ENCODE measurements around the gene UBE2QL1. TPM values are rescaled to one million over a fixed set of nuclear protein-coding genes. Genes with fewer than 3 reads are reported as not detected.

UBE2QL1 gene
- total RNA-seq, 4 donors from 2014 or later: 0.37 to 0.96 (median 0.64) TPM; not detected in 1

DNA sequence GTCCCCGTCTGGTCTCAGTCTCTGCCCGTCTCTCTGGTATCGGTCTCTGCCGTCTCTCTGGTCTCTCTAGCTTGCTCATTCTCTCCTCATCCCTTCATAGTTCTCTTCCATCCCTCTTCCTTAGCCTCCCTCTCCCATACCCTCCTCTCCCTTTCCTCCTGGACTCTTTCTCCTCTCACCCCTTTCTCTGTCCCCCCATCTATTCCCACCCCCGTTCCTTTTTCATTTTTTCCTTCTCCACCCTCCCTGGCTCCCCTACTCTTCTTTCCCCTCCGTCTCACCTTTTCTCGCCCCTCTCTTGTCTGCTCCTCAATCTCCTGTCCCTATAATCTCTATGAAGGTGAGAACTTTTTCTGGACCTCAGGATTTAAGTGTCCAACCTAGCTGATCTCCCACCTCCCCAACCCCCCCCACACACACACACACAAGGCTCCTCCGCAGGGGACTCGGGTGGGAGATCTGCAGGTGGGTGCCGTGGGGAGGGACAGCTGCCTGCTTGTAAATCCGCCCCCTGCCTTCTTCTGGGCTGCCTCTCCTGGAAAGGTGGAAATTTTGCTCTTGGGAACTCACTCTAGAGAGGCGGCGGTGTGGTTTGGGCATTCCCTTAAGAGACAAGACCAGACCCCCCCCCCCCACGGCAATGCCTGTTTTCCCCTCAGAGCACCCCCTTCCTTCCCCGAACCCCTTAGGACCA, 953 bp downstream of the UBE2QL1 start:
- Histone ChIP-seq H3K4me1 (peaks cover 0 to 7% (median 2%) of the 10 kb centered on the region in 4 donors), H3K27me3 (peaks cover 45% of the 10 kb centered on the region), H3K27ac (peak overlapping the region in 1 of 4 donors; percentile 58), H3K9me3 (no peaks in the 10 kb centered on the region), H3K36me3 (no peaks in the 10 kb centered on the region), H3K4me3 (peak overlapping the region in 3 of 4 donors; percentile 38 to 45 (median 38))
- no peak for DNase-seq
- in situ Hi-C loops (cut with MboI; ENCODE audit: low pct_ligation_motif_present in 1 of 4, low pct_unique_long_range_greater_than_20kb in 1 of 4, low sequenced_read_pairs in 3 of 4): no loop called here
- intact Hi-C loops (cut with DNase I; ENCODE audit: low total_unique reads): loop anchor here (10.0 kb wide), 1 partner anchor 125 kb away; no protein-coding TSS in a partner anchor
- WGBS, 2 donors (ENCODE audit: low coverage in 1 of 2): 20 to 22% methylated on average over 7 to 15 of the region's 15 CpGs
- TF ChIP-seq EP300 (IDR thresholded peaks at IDR 0.05; ENCODE audit: low read depth) (no peak), POLR2AphosphoS5 (IDR thresholded peaks at IDR 0.05) (no peak)
- TF ChIP-seq, protein P1, sequence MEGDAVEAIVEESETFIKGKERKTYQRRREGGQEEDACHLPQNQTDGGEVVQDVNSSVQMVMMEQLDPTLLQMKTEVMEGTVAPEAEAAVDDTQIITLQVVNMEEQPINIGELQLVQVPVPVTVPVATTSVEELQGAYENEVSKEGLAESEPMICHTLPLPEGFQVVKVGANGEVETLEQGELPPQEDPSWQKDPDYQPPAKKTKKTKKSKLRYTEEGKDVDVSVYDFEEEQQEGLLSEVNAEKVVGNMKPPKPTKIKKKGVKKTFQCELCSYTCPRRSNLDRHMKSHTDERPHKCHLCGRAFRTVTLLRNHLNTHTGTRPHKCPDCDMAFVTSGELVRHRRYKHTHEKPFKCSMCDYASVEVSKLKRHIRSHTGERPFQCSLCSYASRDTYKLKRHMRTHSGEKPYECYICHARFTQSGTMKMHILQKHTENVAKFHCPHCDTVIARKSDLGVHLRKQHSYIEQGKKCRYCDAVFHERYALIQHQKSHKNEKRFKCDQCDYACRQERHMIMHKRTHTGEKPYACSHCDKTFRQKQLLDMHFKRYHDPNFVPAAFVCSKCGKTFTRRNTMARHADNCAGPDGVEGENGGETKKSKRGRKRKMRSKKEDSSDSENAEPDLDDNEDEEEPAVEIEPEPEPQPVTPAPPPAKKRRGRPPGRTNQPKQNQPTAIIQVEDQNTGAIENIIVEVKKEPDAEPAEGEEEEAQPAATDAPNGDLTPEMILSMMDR (IDR thresholded peaks at IDR 0.05): no peak

DNA sequence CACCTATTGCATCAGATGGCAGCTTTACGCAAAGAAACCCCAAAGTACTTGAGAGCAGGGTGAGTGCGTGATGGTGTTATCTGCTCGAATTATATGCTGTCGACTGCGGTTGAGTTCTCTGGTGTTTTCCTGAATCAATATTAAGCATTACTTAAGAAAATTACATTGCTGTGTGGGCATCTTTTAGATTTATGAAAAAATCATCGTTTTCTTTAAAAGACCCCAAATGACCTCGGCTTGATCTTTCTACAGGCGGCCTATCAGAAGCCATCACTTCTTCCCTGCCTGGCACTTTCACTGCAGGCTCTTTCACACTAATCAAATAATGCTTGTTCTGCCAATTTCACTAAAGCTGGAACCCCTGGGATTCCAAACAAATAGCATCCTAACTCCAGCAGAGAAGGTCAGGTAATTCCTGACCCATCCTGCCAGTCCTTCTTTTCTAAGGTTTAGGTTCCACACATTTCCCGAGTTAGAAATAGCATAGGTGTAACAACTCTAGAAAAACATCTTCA, 1.7 kb downstream of the UBE2QL1 start:
- peaks cover 0 to 7% (median 2%) of the 10 kb centered on the region in 4 donors for H3K4me1 ChIP-seq
- H3K9me3 ChIP-seq: no peaks in the 10 kb centered on the region
- H3K4me3 ChIP-seq: peak overlapping the region in 1 of 4 donors; percentile 45
- WGBS, 2 donors (ENCODE audit: low coverage in 1 of 2): 43 to 50% methylated on average over 6 to 9 of the region's 9 CpGs
- H3K27ac ChIP-seq: peak overlapping the region in 1 of 4 donors; percentile 58
- DNase-seq: no peak
- intact Hi-C loops (cut with DNase I; ENCODE audit: low total_unique reads): loop anchor here (10.0 kb wide), 1 partner anchor 124 kb away; no protein-coding TSS in a partner anchor
- in situ Hi-C loops (cut with MboI; ENCODE audit: low pct_ligation_motif_present in 1 of 4, low pct_unique_long_range_greater_than_20kb in 1 of 4, low sequenced_read_pairs in 3 of 4): no loop called here
- no peak for TF ChIP-seq POLR2AphosphoS5 (IDR thresholded peaks at IDR 0.05)
- peaks cover 45% of the 10 kb centered on the region for H3K27me3 ChIP-seq
- H3K36me3 ChIP-seq: no peaks in the 10 kb centered on the region

DNA sequence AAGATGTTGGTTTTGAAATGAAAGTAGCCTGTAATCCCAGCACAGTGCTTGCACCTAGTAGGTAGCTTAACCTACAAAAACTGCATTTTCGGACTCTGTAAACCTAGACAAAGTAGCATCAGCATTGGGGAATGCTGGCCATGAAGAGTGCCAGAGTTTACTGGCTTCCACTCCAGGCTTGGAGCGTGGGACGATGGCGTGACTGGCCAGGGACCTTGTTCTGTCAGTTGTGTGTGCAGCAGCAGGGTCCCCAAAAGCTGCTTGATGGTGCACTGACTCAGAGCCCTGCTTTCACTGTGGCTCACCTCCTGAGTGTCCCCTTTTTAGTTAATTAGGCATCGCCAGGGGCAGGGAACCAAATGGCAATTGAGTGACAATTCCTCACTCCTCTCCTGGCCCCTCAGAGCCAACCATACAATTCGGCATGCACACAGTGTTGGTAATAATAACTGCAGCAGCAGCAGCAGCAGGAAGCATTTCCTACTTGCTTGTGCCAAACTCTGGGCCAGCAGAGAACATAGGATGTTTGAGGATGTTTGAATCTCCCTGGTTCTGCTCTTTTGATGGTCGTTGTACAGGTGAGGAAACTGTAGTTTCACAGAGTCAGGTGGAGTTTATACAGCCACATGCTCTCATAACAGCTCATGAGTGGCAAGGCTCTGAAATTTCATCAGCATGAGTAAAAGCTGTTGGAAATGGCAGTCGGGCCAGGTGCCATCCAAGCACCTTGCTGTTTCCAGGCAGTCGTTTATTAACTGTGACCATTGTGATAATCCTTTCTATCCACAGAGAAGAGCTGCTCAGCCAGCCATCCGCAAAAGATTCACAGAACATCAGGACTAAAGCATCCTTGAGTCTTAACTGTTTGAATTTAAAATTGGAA, 4.2 kb downstream of the UBE2QL1 start:
- 64 to 80% methylated on average over 5 to 10 of the region's 10 CpGs for WGBS, 2 donors (ENCODE audit: low coverage in 1 of 2)
- Histone ChIP-seq H3K4me3 (no peak overlapping the region), H3K27me3 (peaks cover 45% of the 10 kb centered on the region), H3K27ac (peak overlapping the region in 2 of 4 donors; percentile 11 to 17), H3K9me3 (no peaks in the 10 kb centered on the region), H3K36me3 (no peaks in the 10 kb centered on the region), H3K4me1 (peaks cover 0 to 7% (median 2%) of the 10 kb centered on the region in 4 donors)
- in situ Hi-C loops (cut with MboI; ENCODE audit: low pct_ligation_motif_present in 1 of 4, low pct_unique_long_range_greater_than_20kb in 1 of 4, low sequenced_read_pairs in 3 of 4): no loop called here
- TF ChIP-seq EP300 (IDR thresholded peaks at IDR 0.05; ENCODE audit: low read depth) (no peak), POLR2A (IDR thresholded peaks at IDR 0.05) (no peak), POLR2AphosphoS5 (IDR thresholded peaks at IDR 0.05) (no peak)
- TF ChIP-seq, protein P1 (IDR thresholded peaks at IDR 0.05): no peak
- intact Hi-C loops (cut with DNase I; ENCODE audit: low total_unique reads): loop anchor here (10.0 kb wide), 1 partner anchor 122 kb away; no protein-coding TSS in a partner anchor
- no peak for DNase-seq

DNA sequence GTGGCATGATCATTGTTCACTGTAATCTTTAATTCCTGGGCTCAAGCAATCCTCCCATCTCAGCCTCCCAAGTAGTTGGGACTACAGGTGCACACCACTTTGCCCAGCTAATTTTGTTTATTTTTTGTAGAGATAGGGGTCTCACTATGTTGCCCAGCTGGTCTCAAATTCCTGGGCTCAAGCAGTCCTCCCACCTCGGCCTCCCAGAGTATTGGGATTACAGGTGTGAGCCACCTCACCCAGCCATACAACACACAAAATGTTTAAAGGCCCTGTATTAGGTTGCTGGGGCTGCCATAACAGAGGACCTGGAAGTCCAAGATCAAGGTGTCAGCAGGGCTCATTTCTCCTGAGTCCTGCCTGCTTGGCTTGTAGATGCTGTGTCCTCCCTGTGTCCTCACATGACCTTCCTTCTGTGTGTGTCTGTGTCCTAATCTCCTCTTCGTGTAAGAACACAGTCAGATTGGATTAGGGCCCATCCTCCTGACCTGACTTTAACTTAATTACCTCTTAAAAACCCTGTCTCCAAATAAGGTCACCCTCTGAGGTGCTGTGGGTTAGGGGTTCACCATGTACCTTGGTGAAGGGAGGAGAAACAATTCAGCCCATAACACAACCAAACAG, 5.4 kb downstream of the UBE2QL1 start:
- Histone ChIP-seq H3K27me3 (peaks cover 42% of the 10 kb centered on the region), H3K9me3 (no peaks in the 10 kb centered on the region), H3K4me3 (no peak overlapping the region), H3K36me3 (no peaks in the 10 kb centered on the region), H3K27ac (peak overlapping the region in 2 of 4 donors; percentile 14 to 35), H3K4me1 (peaks cover 0 to 4% (median 2%) of the 10 kb centered on the region in 4 donors)
- intact Hi-C loops (cut with DNase I; ENCODE audit: low total_unique reads): loop anchor here (10.0 kb wide), 1 partner anchor 121 kb away; no protein-coding TSS in a partner anchor
- no peak for DNase-seq
- TF ChIP-seq POLR2A (IDR thresholded peaks at IDR 0.05) (no peak), EP300 (IDR thresholded peaks at IDR 0.05; ENCODE audit: low read depth) (no peak), POLR2AphosphoS5 (IDR thresholded peaks at IDR 0.05) (no peak)
- TF ChIP-seq, protein P1 (IDR thresholded peaks at IDR 0.05): no peak
- WGBS, 2 donors (ENCODE audit: low coverage in 1 of 2): 33 to 43% methylated on average over 1 to 2 of the region's 2 CpGs
- in situ Hi-C loops (cut with MboI; ENCODE audit: low pct_ligation_motif_present in 1 of 4, low pct_unique_long_range_greater_than_20kb in 1 of 4, low sequenced_read_pairs in 3 of 4): no loop called here

Measured in transverse colon (tissue), 4 donors.